ENCODE results near the gene ARMC2. TPM values are rescaled to one million over a fixed set of nuclear protein-coding genes. Genes with fewer than 3 reads are reported as not detected.
A peak's percentile ranks its signal among the peaks of the same experiment; 100 is the strongest.

The ARMC2 gene
- total RNA-seq, 1 donor from 2014 or later: 14.0 TPM

DNA sequence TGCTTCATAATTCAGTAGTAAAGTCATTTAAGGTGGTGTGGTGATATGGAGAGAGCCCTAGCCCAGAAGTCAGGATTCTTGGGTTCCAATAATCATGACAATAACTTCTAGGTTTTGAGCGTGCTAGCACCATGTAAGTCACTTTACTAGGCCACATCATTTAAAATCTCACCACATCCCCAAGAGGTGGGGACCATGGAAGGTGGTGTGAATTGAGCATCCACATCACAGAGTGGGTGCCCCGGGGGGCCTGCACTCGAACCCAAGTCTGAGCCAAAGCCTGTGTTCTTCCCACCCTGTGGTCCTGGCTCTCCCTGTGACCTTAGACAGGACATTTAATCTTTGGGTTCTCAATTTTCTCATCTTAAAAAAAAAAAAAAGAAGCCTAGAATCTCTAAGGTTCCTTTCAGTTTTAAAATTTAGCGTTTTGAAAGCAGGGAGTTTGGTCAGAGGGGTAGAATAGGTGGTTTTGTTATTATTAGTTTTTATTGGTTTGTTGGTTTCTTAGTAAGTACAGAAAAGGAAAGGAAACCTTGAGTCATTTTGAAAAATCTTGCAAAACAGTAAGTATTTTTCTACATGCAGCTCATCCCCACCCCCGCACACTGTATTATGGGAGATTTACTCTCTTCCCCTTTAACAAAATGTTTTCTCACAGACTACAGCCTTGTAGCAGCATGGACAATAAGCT lies 26.4 kb downstream of the ARMC2 start:
- Histone ChIP-seq H3K36me3 (no peaks in the 10 kb centered on the region), H3K4me3 (no peak overlapping the region), H3K27me3 (ENCODE audit: low read depth) (no peaks in the 10 kb centered on the region), H3K9me3 (replicated peaks) (no peaks in the 10 kb centered on the region), H3K4me1 (peaks cover 70% of the 10 kb centered on the region), H3K27ac (replicated peaks) (peak overlapping the region; percentile 82)
- DNase-seq: no peak
- TF ChIP-seq, protein P1, sequence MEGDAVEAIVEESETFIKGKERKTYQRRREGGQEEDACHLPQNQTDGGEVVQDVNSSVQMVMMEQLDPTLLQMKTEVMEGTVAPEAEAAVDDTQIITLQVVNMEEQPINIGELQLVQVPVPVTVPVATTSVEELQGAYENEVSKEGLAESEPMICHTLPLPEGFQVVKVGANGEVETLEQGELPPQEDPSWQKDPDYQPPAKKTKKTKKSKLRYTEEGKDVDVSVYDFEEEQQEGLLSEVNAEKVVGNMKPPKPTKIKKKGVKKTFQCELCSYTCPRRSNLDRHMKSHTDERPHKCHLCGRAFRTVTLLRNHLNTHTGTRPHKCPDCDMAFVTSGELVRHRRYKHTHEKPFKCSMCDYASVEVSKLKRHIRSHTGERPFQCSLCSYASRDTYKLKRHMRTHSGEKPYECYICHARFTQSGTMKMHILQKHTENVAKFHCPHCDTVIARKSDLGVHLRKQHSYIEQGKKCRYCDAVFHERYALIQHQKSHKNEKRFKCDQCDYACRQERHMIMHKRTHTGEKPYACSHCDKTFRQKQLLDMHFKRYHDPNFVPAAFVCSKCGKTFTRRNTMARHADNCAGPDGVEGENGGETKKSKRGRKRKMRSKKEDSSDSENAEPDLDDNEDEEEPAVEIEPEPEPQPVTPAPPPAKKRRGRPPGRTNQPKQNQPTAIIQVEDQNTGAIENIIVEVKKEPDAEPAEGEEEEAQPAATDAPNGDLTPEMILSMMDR (IDR thresholded peaks at IDR 0.05; ENCODE audit: borderline replicate concordance): no peak
- intact Hi-C loops (cut with micrococcal nuclease): no loop called here

DNA sequence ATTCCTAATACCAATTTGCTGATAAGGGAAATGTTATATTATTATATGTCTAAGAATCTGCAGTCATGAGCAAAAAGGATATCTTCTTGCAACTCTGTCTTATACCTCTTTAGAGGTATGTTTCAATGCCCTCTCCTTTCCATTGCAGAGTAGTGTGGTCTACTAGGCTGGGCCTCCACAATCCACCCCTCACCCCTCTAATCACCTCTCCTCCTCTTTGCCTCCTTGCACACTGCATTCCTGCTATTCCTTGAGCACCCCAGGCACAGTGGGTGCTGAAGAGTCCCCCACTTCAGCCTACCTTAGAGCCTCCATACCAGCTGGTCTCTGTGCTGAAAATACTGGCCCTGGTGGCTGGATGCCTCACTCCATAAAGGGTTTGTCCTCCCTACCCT lies 26.9 kb downstream of the ARMC2 start:
- Histone ChIP-seq H3K27ac (replicated peaks) (peak overlapping the region; percentile 82), H3K4me1 (peaks cover 70% of the 10 kb centered on the region), H3K4me3 (no peak overlapping the region), H3K27me3 (ENCODE audit: low read depth) (no peaks in the 10 kb centered on the region), H3K9me3 (replicated peaks) (no peaks in the 10 kb centered on the region), H3K36me3 (peaks cover 2% of the 10 kb centered on the region)
- no peak for DNase-seq
- intact Hi-C loops (cut with micrococcal nuclease): no loop called here
- TF ChIP-seq, protein P1 (IDR thresholded peaks at IDR 0.05; ENCODE audit: borderline replicate concordance): no peak

- intact Hi-C loops (cut with micrococcal nuclease): no loop called here
- Histone ChIP-seq H3K9me3 (replicated peaks) (no peaks in the 10 kb centered on the region), H3K27ac (replicated peaks) (peak overlapping the region; percentile 82), H3K4me3 (no peak overlapping the region), H3K27me3 (ENCODE audit: low read depth) (no peaks in the 10 kb centered on the region), H3K4me1 (peaks cover 60% of the 10 kb centered on the region), H3K36me3 (peaks cover 5% of the 10 kb centered on the region)
- TF ChIP-seq, protein P1 (IDR thresholded peaks at IDR 0.05; ENCODE audit: borderline replicate concordance): no peak
- peak; percentile 68 for DNase-seq
Measured at GRCh38 chr6:108877046-108877751, 29.0 kb downstream of the ARMC2 start.

DNA sequence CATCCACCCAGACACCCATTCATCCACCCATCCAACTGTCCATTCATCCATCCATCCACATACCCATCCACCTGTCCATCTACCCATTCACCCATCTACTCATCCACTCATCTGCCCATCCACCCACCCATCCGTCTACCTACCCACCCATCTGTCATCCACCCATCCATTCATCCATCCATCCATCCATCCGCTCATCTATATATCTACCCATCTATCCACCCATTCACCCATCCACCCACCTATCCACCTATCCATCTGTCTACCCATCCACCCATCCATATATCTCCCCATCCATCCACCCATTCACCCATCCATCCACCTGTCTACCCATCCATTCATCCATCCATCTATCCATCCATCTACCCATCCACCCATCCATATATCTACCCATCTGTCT lies 30.7 kb downstream of the ARMC2 start:
- Histone ChIP-seq H3K4me1 (peaks cover 46% of the 10 kb centered on the region), H3K4me3 (no peak overlapping the region), H3K27me3 (ENCODE audit: low read depth) (no peaks in the 10 kb centered on the region), H3K27ac (replicated peaks) (no peak overlapping the region), H3K36me3 (peaks cover 13% of the 10 kb centered on the region), H3K9me3 (replicated peaks) (peaks cover 9% of the 10 kb centered on the region)
- no peak for DNase-seq
- intact Hi-C loops (cut with micrococcal nuclease): no loop called here
- TF ChIP-seq, protein P1 (IDR thresholded peaks at IDR 0.05; ENCODE audit: borderline replicate concordance): no peak

- Histone ChIP-seq H3K27me3 (ENCODE audit: low read depth) (no peaks in the 10 kb centered on the region), H3K27ac (replicated peaks) (no peak overlapping the region), H3K4me1 (peaks cover 16% of the 10 kb centered on the region), H3K36me3 (peaks cover 13% of the 10 kb centered on the region), H3K9me3 (replicated peaks) (peaks cover 9% of the 10 kb centered on the region), H3K4me3 (no peak overlapping the region)
- TF ChIP-seq, protein P1 (IDR thresholded peaks at IDR 0.05; ENCODE audit: borderline replicate concordance): no peak
- intact Hi-C loops (cut with micrococcal nuclease): no loop called here
- no peak for DNase-seq
Measured at GRCh38 chr6:108883172-108883571, 35.0 kb downstream of the ARMC2 start.

Data from left ventricle myocardium inferior (tissue), 1 donor.